ENCODE data around the gene YWHAB.

Gene YWHAB

DNA sequence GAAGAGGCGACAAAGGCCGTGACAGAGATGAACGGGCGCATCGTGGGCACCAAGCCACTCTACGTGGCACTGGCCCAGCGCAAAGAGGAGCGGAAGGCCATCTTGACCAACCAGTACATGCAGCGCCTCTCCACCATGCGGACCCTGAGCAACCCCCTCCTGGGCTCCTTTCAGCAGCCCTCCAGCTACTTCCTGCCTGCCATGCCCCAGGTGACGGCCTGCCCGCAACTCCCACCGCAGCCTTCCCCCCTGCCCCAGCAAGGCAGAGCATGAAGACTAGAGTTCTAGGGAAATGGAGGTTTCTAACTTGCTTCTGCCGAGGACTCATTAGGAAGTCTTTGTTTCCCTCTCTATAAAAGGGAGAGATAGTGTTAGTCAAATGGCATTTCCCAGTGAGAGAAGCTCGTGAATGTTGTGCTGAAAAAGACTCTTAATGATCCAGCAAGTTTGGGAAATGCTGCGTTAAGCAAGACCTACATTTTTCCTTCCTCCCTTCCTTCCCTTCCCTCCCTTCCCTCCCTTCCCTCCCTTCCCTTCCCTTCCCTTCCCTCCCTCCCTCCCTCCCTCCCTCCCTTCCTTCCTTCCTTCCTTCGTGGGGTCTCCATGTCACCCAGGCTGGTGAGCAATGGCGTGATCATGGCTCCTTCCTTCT lies 45.1 kb downstream of the YWHAB start:
- Histone ChIP-seq H3K4me1 (ENCODE audit: low read length) (no peaks in the 10 kb centered on the region), H3K9ac (ENCODE audit: low read length) (no peak overlapping the region), H3K9me3 (replicated peaks; ENCODE audit: insufficient read depth, low read length) (no peaks in the 10 kb centered on the region), H3K27me3 (replicated peaks; ENCODE audit: insufficient read depth, low read length) (no peaks in the 10 kb centered on the region), H4K20me1 (ENCODE audit: insufficient read depth, low read length) (no peaks in the 10 kb centered on the region), H2AFZ (ENCODE audit: low read length) (no peak overlapping the region), H3K9me2 (replicated peaks; ENCODE audit: insufficient read depth, low read length) (no peaks in the 10 kb centered on the region), H3K36me3 (replicated peaks; ENCODE audit: insufficient read depth, low read length) (no peaks in the 10 kb centered on the region), H3K4me3 (ENCODE audit: low read length) (no peak overlapping the region), H3F3A (ENCODE audit: insufficient read depth, low read length) (no peaks in the 10 kb centered on the region), H3K27ac (ENCODE audit: low read length) (no peak overlapping the region), H3K79me2 (ENCODE audit: low read length) (no peaks in the 10 kb centered on the region), H3K4me2 (ENCODE audit: low read depth, low read length) (no peak overlapping the region)
- TF ChIP-seq EZH2phosphoT487 (IDR thresholded peaks at IDR 0.05; ENCODE audit: low read length) (no peak), EZH2 (optimal IDR thresholded peaks at IDR 0.05; ENCODE audit: low read depth, low read length) (no peak)
- TF ChIP-seq, protein P1, sequence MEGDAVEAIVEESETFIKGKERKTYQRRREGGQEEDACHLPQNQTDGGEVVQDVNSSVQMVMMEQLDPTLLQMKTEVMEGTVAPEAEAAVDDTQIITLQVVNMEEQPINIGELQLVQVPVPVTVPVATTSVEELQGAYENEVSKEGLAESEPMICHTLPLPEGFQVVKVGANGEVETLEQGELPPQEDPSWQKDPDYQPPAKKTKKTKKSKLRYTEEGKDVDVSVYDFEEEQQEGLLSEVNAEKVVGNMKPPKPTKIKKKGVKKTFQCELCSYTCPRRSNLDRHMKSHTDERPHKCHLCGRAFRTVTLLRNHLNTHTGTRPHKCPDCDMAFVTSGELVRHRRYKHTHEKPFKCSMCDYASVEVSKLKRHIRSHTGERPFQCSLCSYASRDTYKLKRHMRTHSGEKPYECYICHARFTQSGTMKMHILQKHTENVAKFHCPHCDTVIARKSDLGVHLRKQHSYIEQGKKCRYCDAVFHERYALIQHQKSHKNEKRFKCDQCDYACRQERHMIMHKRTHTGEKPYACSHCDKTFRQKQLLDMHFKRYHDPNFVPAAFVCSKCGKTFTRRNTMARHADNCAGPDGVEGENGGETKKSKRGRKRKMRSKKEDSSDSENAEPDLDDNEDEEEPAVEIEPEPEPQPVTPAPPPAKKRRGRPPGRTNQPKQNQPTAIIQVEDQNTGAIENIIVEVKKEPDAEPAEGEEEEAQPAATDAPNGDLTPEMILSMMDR (IDR thresholded peaks at IDR 0.05; ENCODE audit: low read length): no peak
- DNase-seq: no peak

DNA sequence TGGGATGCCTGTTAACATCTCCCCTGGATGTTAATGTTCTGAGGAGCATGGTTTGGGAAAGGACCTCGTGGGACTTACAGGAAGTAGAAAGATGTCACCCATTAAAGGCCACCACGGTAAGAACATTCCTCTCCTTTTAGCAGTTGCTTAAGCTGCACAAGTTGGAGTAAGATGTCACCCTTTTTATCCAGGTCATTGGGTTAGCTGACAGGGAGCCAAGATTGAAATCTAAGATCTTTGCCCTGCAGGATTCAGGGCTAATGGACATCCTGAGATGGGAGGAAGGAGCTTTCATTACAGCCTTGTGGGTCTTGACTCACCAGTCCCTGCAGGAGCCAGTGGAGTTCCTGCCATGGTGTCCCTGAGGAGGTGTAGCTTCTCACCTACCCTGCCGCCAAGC lies 46.4 kb downstream of the YWHAB start:
- Histone ChIP-seq H3K27ac (ENCODE audit: low read length) (no peak overlapping the region), H3K4me3 (ENCODE audit: low read length) (no peak overlapping the region), H3K9me3 (replicated peaks; ENCODE audit: insufficient read depth, low read length) (no peaks in the 10 kb centered on the region), H3K9me2 (replicated peaks; ENCODE audit: insufficient read depth, low read length) (no peaks in the 10 kb centered on the region), H3K79me2 (ENCODE audit: low read length) (no peaks in the 10 kb centered on the region), H4K20me1 (ENCODE audit: insufficient read depth, low read length) (no peaks in the 10 kb centered on the region), H3K9ac (ENCODE audit: low read length) (no peak overlapping the region), H3K4me2 (ENCODE audit: low read depth, low read length) (no peak overlapping the region), H2AFZ (ENCODE audit: low read length) (no peak overlapping the region), H3F3A (ENCODE audit: insufficient read depth, low read length) (no peaks in the 10 kb centered on the region), H3K36me3 (replicated peaks; ENCODE audit: insufficient read depth, low read length) (no peaks in the 10 kb centered on the region), H3K27me3 (replicated peaks; ENCODE audit: insufficient read depth, low read length) (no peaks in the 10 kb centered on the region), H3K4me1 (ENCODE audit: low read length) (no peaks in the 10 kb centered on the region)
- no peak for DNase-seq
- TF ChIP-seq, protein P1 (IDR thresholded peaks at IDR 0.05; ENCODE audit: low read length): no peak
- no peak for TF ChIP-seq EZH2phosphoT487 (IDR thresholded peaks at IDR 0.05; ENCODE audit: low read length)
- TF ChIP-seq EZH2 (optimal IDR thresholded peaks at IDR 0.05; ENCODE audit: low read depth, low read length): no peak

DNA sequence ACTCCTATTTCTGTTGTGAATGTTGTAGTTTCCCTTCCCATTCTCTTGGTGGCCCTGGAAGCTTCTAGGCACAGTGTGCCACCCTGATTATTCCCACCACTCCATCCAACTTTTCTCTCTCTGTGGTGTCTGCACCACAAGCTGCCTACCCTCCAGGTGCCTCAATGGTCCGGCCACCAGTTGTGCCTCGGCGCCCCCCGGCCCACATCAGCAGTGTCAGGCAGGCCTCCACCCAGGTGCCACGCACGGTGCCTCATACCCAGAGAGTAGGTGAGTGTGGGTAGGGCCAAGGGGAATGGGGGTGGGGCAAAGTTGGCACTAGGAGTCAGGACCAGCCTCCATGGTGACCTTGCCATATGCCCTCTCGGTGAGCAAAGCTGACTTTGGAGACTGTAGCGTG lies 47.4 kb downstream of the YWHAB start:
- TF ChIP-seq EZH2phosphoT487 (IDR thresholded peaks at IDR 0.05; ENCODE audit: low read length): no peak
- TF ChIP-seq, protein P1 (IDR thresholded peaks at IDR 0.05; ENCODE audit: low read length): no peak
- TF ChIP-seq EZH2 (optimal IDR thresholded peaks at IDR 0.05; ENCODE audit: low read depth, low read length): no peak
- Histone ChIP-seq H3F3A (ENCODE audit: insufficient read depth, low read length) (no peaks in the 10 kb centered on the region), H3K27ac (ENCODE audit: low read length) (no peak overlapping the region), H3K4me2 (ENCODE audit: low read depth, low read length) (no peak overlapping the region), H2AFZ (ENCODE audit: low read length) (no peak overlapping the region), H3K36me3 (replicated peaks; ENCODE audit: insufficient read depth, low read length) (no peaks in the 10 kb centered on the region), H3K4me3 (ENCODE audit: low read length) (no peak overlapping the region), H4K20me1 (ENCODE audit: insufficient read depth, low read length) (no peaks in the 10 kb centered on the region), H3K4me1 (ENCODE audit: low read length) (no peaks in the 10 kb centered on the region), H3K9me2 (replicated peaks; ENCODE audit: insufficient read depth, low read length) (no peaks in the 10 kb centered on the region), H3K9me3 (replicated peaks; ENCODE audit: insufficient read depth, low read length) (no peaks in the 10 kb centered on the region), H3K27me3 (replicated peaks; ENCODE audit: insufficient read depth, low read length) (no peaks in the 10 kb centered on the region), H3K9ac (ENCODE audit: low read length) (no peak overlapping the region), H3K79me2 (ENCODE audit: low read length) (no peaks in the 10 kb centered on the region)
- DNase-seq: no peak

All from MM.1S (cell line).